Lower leg skin (tissue), 3 donors: ENCODE data around the gene ASPRV1.

Experiments
- POLR2A ChIP-seq, 2 donors: fragments of 450-650 bp; IDR thresholded peaks; one replicate each; pipeline ENCODE4 v1.6.1; 2016 to 2017; ENCODE audit warnings: antibody characterized with exemption in 2 of 2, mild to moderate bottlenecking in 1 of 2, moderate library complexity in 1 of 2
- TF ChIP-seq, protein P1 (sequence below), 3 donors: fragments of 450-650 bp; IDR thresholded peaks; one replicate each; pipeline ENCODE4 v1.5.1; 2016; ENCODE audit warnings: antibody characterized with exemption in 3 of 3, mild to moderate bottlenecking in 3 of 3, moderate library complexity in 2 of 3

DNA sequence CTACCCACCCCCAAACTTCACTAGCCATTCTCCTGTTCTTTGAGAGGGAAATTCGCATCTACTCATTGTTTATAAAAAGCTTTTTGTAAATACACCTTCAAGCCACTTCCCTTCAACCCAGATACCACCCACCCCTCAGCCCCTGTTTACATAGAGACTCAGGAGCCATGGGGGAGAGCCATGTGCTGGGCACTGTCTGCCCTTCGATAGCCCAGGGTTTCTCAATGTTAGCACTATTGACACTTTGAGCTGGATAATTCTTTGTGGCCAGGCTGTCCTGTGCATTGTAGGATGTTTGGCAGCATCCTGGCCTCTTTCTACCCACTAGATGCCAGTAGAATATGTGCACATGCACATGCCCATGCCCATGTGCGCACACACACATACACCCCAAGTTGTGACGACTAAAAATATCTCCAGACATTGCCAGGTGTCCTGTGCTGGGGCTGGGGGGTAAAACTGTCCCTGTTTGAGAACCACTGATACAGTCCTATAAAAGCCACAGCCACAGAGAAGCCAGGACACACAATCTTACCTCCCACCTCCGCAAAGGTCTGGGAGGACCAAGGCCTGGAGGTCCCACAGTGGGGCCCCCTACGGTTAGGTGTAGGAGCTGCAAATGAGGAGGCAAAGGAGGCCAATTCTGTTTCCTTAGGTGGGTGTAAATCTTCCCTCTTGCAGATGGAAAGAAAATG lies 44.5 kb upstream of the ASPRV1 start:
- no peak for TF ChIP-seq POLR2A (IDR thresholded peaks at IDR 0.05)
- TF ChIP-seq, protein P1, sequence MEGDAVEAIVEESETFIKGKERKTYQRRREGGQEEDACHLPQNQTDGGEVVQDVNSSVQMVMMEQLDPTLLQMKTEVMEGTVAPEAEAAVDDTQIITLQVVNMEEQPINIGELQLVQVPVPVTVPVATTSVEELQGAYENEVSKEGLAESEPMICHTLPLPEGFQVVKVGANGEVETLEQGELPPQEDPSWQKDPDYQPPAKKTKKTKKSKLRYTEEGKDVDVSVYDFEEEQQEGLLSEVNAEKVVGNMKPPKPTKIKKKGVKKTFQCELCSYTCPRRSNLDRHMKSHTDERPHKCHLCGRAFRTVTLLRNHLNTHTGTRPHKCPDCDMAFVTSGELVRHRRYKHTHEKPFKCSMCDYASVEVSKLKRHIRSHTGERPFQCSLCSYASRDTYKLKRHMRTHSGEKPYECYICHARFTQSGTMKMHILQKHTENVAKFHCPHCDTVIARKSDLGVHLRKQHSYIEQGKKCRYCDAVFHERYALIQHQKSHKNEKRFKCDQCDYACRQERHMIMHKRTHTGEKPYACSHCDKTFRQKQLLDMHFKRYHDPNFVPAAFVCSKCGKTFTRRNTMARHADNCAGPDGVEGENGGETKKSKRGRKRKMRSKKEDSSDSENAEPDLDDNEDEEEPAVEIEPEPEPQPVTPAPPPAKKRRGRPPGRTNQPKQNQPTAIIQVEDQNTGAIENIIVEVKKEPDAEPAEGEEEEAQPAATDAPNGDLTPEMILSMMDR (IDR thresholded peaks at IDR 0.05) = no peak
